ENCODE measurements around the gene TJP1. TPM values are rescaled to one million over a fixed set of nuclear protein-coding genes. Genes with fewer than 3 reads are reported as not detected.

The TJP1 gene
- total RNA-seq, 1 experiment from 2014 or later: 159 TPM

DNA sequence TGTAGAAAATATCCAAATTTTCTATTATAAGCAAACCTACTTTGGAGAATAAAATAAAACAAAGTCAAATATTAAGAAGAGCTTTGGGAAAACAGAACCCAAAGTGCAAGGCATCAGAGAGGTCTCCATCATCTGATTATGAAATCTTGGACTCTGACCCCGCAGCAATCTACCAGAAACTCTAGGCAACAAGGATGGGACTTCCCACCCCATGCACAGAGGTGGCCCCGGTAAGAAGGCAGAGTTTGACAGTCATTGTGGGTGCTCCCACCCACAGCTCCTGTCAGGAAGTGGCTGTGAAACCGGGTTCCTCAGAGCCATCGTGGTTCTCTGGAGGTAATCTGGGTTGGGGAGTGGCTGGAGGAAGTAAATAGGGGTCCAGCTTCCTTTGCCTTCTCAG is 37.0 kb upstream of the TJP1 start:
- CTCF ChIA-PET: no interaction called here
- TF ChIP-seq EZH2 (IDR thresholded peaks at IDR 0.05; ENCODE audit: low read depth): no peak
- TF ChIP-seq, protein P1, sequence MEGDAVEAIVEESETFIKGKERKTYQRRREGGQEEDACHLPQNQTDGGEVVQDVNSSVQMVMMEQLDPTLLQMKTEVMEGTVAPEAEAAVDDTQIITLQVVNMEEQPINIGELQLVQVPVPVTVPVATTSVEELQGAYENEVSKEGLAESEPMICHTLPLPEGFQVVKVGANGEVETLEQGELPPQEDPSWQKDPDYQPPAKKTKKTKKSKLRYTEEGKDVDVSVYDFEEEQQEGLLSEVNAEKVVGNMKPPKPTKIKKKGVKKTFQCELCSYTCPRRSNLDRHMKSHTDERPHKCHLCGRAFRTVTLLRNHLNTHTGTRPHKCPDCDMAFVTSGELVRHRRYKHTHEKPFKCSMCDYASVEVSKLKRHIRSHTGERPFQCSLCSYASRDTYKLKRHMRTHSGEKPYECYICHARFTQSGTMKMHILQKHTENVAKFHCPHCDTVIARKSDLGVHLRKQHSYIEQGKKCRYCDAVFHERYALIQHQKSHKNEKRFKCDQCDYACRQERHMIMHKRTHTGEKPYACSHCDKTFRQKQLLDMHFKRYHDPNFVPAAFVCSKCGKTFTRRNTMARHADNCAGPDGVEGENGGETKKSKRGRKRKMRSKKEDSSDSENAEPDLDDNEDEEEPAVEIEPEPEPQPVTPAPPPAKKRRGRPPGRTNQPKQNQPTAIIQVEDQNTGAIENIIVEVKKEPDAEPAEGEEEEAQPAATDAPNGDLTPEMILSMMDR (conservative IDR thresholded peaks at IDR 0.05): no peak
- H4K20me1 ChIP-seq (ENCODE audit: insufficient read depth): no peaks in the 10 kb centered on the region
- DNase-seq: no peak
- no peak overlapping the region for H3K4me3 ChIP-seq
- H3K9me2 ChIP-seq (ENCODE audit: insufficient read depth): no peaks in the 10 kb centered on the region
- no peaks in the 10 kb centered on the region for H3K79me2 ChIP-seq (ENCODE audit: low read depth)
- no peaks in the 10 kb centered on the region for H3K9me3 ChIP-seq (ENCODE audit: insufficient read depth, low read depth)
- BruUV-seq (replicated peaks): no TSS peak
- no peak overlapping the region for H3K27ac ChIP-seq
- peaks cover 4% of the 10 kb centered on the region for H3K4me1 ChIP-seq (replicated peaks; ENCODE audit: insufficient read depth)
- H2AFZ ChIP-seq: no peak overlapping the region
- no peaks in the 10 kb centered on the region for H3K36me3 ChIP-seq (ENCODE audit: low read depth)
- H3F3A ChIP-seq (ENCODE audit: insufficient read depth, low read depth): peaks cover 5% of the 10 kb centered on the region; the same call in 1 of the 2 replicates
- intact Hi-C loops (cut with micrococcal nuclease; ENCODE audit: unreplicated experiment): no loop called here
- H3K4me2 ChIP-seq: no peak overlapping the region
- no peaks in the 10 kb centered on the region for H3K27me3 ChIP-seq (ENCODE audit: insufficient read depth, low read depth)
- POLR2A ChIA-PET (ENCODE audit: unreplicated experiment): no interaction called here

DNA sequence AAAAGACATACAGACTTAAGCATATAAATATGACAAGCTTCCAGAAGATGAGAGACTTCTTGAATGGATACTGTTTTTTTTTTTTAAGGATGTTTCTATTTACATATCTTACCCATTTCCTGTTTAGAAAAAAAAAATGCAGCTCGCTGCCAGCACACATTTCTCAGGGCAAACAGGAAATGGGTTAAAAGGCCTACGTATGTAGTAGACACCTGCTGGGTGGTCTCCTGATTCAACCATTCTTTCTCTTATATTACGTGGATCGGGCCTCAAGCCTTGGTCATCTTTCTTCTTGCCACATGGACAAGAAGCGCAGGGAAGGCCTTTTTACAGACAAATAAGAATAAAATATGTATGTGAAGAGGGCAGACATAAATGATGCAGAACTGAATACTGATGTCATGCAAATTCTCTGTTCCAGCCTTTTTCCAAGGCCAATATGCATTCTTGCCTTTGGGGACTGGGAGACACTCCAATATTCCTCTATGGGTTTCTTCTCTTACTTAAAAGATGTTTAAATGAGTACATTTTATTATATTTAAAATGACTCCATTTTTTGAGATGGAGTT is 35.0 kb upstream of the TJP1 start:
- Histone ChIP-seq H3K36me3 (ENCODE audit: low read depth) (no peaks in the 10 kb centered on the region), H3K4me3 (no peak overlapping the region), H2AFZ (no peak overlapping the region), H3K27me3 (ENCODE audit: insufficient read depth, low read depth) (no peaks in the 10 kb centered on the region), H3K9me2 (ENCODE audit: insufficient read depth) (no peaks in the 10 kb centered on the region), H3K4me1 (replicated peaks; ENCODE audit: insufficient read depth) (peaks cover 4% of the 10 kb centered on the region), H3K79me2 (ENCODE audit: low read depth) (no peaks in the 10 kb centered on the region), H3K9me3 (ENCODE audit: insufficient read depth, low read depth) (no peaks in the 10 kb centered on the region), H3F3A (ENCODE audit: insufficient read depth, low read depth) (peaks cover 5% of the 10 kb centered on the region; the same call in 1 of the 2 replicates), H3K4me2 (no peak overlapping the region), H3K27ac (no peak overlapping the region), H4K20me1 (ENCODE audit: insufficient read depth) (no peaks in the 10 kb centered on the region)
- intact Hi-C loops (cut with micrococcal nuclease; ENCODE audit: unreplicated experiment): no loop called here
- ChIA-PET POLR2A (ENCODE audit: unreplicated experiment) (no interaction called here), CTCF (interaction anchor here (0.7 kb wide), 1 partner anchor 65 kb away, joined by 3 read pairs; no protein-coding TSS in a partner anchor)
- no peak for DNase-seq
- no peak for TF ChIP-seq EZH2 (IDR thresholded peaks at IDR 0.05; ENCODE audit: low read depth)
- TF ChIP-seq, protein P1 (conservative IDR thresholded peaks at IDR 0.05): no peak
- no TSS peak for BruUV-seq (replicated peaks)

DNA sequence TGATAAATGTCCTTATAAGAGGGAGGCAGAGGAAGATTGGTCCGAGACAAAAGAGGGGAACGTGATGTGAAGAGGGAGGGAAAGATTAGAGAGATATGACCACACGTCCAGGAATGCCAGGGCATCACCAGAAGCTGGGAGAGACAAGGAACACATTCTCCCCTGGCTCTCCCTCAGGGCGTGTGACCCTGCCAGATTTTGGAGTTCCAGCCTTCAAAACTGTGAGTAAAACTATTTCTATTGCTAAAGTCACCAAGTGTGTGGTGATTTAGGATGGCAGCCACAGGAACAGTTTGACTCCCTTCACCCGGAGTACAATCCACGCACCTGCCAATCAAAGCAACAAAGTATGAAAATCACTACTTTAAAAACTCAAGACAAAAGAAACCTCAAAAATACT is 32.1 kb upstream of the TJP1 start:
- POLR2A ChIA-PET (ENCODE audit: unreplicated experiment): interaction anchor here (0.6 kb wide), 1 partner anchor 550 kb away, joined by 3 read pairs; no protein-coding TSS in a partner anchor
- Histone ChIP-seq H3K27ac (peak overlapping the region; percentile 18; the same call in 1 of the 2 replicates), H3K4me3 (no peak overlapping the region), H3K27me3 (ENCODE audit: insufficient read depth, low read depth) (no peaks in the 10 kb centered on the region), H3K36me3 (ENCODE audit: low read depth) (no peaks in the 10 kb centered on the region), H3K9me2 (ENCODE audit: insufficient read depth) (no peaks in the 10 kb centered on the region), H3K4me2 (peak overlapping the region; percentile 10; the same call in 1 of the 2 replicates), H3K4me1 (replicated peaks; ENCODE audit: insufficient read depth) (peaks cover 9% of the 10 kb centered on the region), H3K79me2 (ENCODE audit: low read depth) (no peaks in the 10 kb centered on the region), H4K20me1 (ENCODE audit: insufficient read depth) (no peaks in the 10 kb centered on the region), H2AFZ (0 out of 2 replicates have a peak overlapping the region, but pooled peaks have one; percentile 21), H3K9me3 (ENCODE audit: insufficient read depth, low read depth) (no peaks in the 10 kb centered on the region), H3F3A (ENCODE audit: insufficient read depth, low read depth) (peaks cover 5% of the 10 kb centered on the region; the same call in 1 of the 2 replicates)
- no TSS peak for BruUV-seq (replicated peaks)
- CTCF ChIA-PET: no interaction called here
- DNase-seq: peak; percentile 32 to 52
- intact Hi-C loops (cut with micrococcal nuclease; ENCODE audit: unreplicated experiment): no loop called here
- TF ChIP-seq, protein P1 (conservative IDR thresholded peaks at IDR 0.05): no peak
- no peak for TF ChIP-seq EZH2 (IDR thresholded peaks at IDR 0.05; ENCODE audit: low read depth)

All from PC-9 (cell line).